Measurements from ENCODE around the gene HLA-DQB1. TPM values are rescaled to one million over a fixed set of nuclear protein-coding genes. Genes with fewer than 3 reads are reported as not detected.

Gene HLA-DQB1
- total and polyA plus RNA-seq, 2 donors (not counting 3 experiments of a cell fraction or from before 2014, with no cell fraction given): not detected

- POLR2A ChIA-PET: no interaction called here
- Histone ChIP-seq H3K79me2 (ENCODE audit: control insufficient read depth, insufficient read depth, low read length) (no peaks in the 10 kb centered on the region), H3K4me2 (ENCODE audit: insufficient read depth, low read length) (no peak overlapping the region), H3K36me3 (ENCODE audit: control insufficient read depth in 2 of 2, extremely low read depth in 1 of 2, insufficient read depth in 2 of 2, low read length in 2 of 2) (no peaks in the 10 kb centered on the region), H3K9me3 (replicated peaks; ENCODE audit: control insufficient read depth, insufficient read depth, low read length) (no peaks in the 10 kb centered on the region), H4K20me1 (replicated peaks; ENCODE audit: control insufficient read depth, extremely low read depth, insufficient read depth, low read length) (no peaks in the 10 kb centered on the region), H2AFZ (ENCODE audit: low read depth, low read length) (no peak overlapping the region), H3K27me3 (ENCODE audit: control insufficient read depth in 2 of 2, insufficient read depth in 2 of 2, low read length in 2 of 2) (peaks cover 10% of the 10 kb centered on the region in 2 experiments), H3K4me1 (ENCODE audit: control insufficient read depth, extremely low read depth, insufficient read depth, low read length) (no peaks in the 10 kb centered on the region), H3K9ac (replicated peaks; ENCODE audit: extremely low read depth, insufficient read depth, low read length) (no peak overlapping the region), H3K27ac (ENCODE audit: insufficient read depth, low read depth, low read length) (no peak overlapping the region), H3K9me1 (replicated peaks; ENCODE audit: control insufficient read depth, extremely low read depth, insufficient read depth, low read length) (no peaks in the 10 kb centered on the region), H3K4me3 (replicated peaks in 1 of 3; ENCODE audit: insufficient read depth in 1 of 3, low read depth in 1 of 3, low read length in 3 of 3) (no peak overlapping the region)
- FAIRE-seq (no peak), DNase-seq (ENCODE audit: low read depth, low spot score) (no peak)
- CTCF ChIA-PET: interaction anchor here (0.9 to 2.1 kb wide), 2 partner anchors 13 to 72 kb away, joined by 3 to 8 read pairs; no protein-coding TSS in a partner anchor
- intact Hi-C loops (cut with micrococcal nuclease) (no loop called here), dilution Hi-C loops (cut with MboI; ENCODE audit: extremely low pct_ligation_motif_present, low sequenced_read_pairs) (no loop called here)
- no TSS peak for BruUV-seq (replicated peaks)
- TF ChIP-seq CTCF (IDR thresholded peaks at IDR 0.05; ENCODE audit: extremely low read depth in 1 of 2, insufficient read depth in 1 of 2, low read depth in 1 of 2, low read length in 2 of 2): no peak
- no peak for TF ChIP-seq FOS (IDR thresholded peaks at IDR 0.05; ENCODE audit: borderline replicate concordance, insufficient read depth, low read length)
- no peak for TF ChIP-seq MYC (IDR thresholded peaks at IDR 0.05; ENCODE audit: low read depth, low read length)
- TF ChIP-seq JUN (IDR thresholded peaks at IDR 0.05; ENCODE audit: borderline replicate concordance, insufficient read depth, insufficient read length, low read depth): no peak
- TF ChIP-seq EZH2 (IDR thresholded peaks at IDR 0.05; ENCODE audit: borderline replicate concordance, low read depth, low read length, severe bottlenecking): no peak
- no peak for TF ChIP-seq MAX (IDR thresholded peaks at IDR 0.05; ENCODE audit: insufficient read depth, insufficient read length)
Observed at GRCh38 chr6:32713241-32713640, 46.8 kb upstream of the HLA-DQB1 start.
